ENCODE results near the gene RPS27L.

- TF ChIP-seq POLR2AphosphoS5 (IDR thresholded peaks at IDR 0.05; ENCODE audit: borderline replicate concordance, low read depth, low read length) (no peak), EZH2 (IDR thresholded peaks at IDR 0.05) (no peak), FOXP2 (optimal IDR thresholded peaks at IDR 0.05; ENCODE audit: control extremely low read depth, extremely low read length, insufficient read depth) (no peak)
These were observed 15.1 kb upstream of the RPS27L start for GRCh38 chr15:63172376-63172775.
